HL-60 (cell line): Measurements from ENCODE around the gene AIRE.

Experiments
- CTCF ChIP-seq: IDR thresholded peaks from one replicate; pipeline ENCODE4 v1.5.1; 2011; ENCODE audit warnings: low read length, control low read depth, inconsistent platforms; ENCODE audit not compliant: insufficient read depth
- POLR2AphosphoS5 ChIP-seq: IDR thresholded peaks from 2 replicates; pipeline ENCODE4 v1.6.1; 2012; ENCODE audit warnings: low read depth
- REST ChIP-seq: IDR thresholded peaks from 2 replicates; pipeline ENCODE4 v1.6.1; 2012; ENCODE audit warnings: low read depth; ENCODE audit not compliant: insufficient replicate concordance
- SPI1 ChIP-seq: IDR thresholded peaks from 2 replicates; pipeline ENCODE4 v1.6.1; 2012; ENCODE audit warnings: low read depth, mild to moderate bottlenecking, borderline replicate concordance

- TF ChIP-seq CTCF (no peak), REST (no peak), SPI1 (no peak), POLR2AphosphoS5 (no peak)
Measured at GRCh38 chr21:44314561-44314960, 28.9 kb downstream of the AIRE start.
